Umbilical cord (tissue), 2 donors: Measurements from ENCODE around the gene MND1. TPM values are rescaled to one million over a fixed set of nuclear protein-coding genes. Genes with fewer than 3 reads are reported as not detected.

Experiments
- DNase-seq: peaks from one replicate; pipeline ENCODE4 v3.0.0-alpha.2; 2015; ENCODE audit warnings: low spot score
- total RNA-seq: library from RNA; depleted of rRNA; stranded (reverse); fragments of >200 nt; gene quantifications from one replicate; pipeline ENCODE4 v1.2.3, GENCODE V29; 2014; ENCODE audit warnings: low replicate concordance; ENCODE audit not compliant: insufficient read depth

Gene MND1
- 5.8 TPM for total RNA-seq

- peak; percentile 85 for DNase-seq
Observed at GRCh38 chr4:153344131-153345011, at the start of gene MND1. Gene MND1, plus strand, starts transcription at chr4:153344688. Its CDS starts 50 bp downstream, at chr4:153344738.

GRCh38 chr4:153295131-153295755, 49.2 kb upstream of the MND1 start:
- DNase-seq: no peak

- peak; percentile 90 for DNase-seq
Observed at GRCh38 chr4:153296040-153296823, 48.3 kb upstream of the MND1 start.

- peak; percentile 52 for DNase-seq
Observed at GRCh38 chr4:153297116-153297515, 47.4 kb upstream of the MND1 start.

- DNase-seq: no peak
Observed at GRCh38 chr4:153310793-153311192, 33.7 kb upstream of the MND1 start.

GRCh38 chr4:153314915-153315314, 29.6 kb upstream of the MND1 start:
- DNase-seq: no peak

GRCh38 chr4:153318696-153319320, 25.7 kb upstream of the MND1 start:
- peak; percentile 55 for DNase-seq

- no peak for DNase-seq
Observed at GRCh38 chr4:153322791-153323190, 21.7 kb upstream of the MND1 start.

- no peak for DNase-seq
Observed at GRCh38 chr4:153324046-153324445, 20.4 kb upstream of the MND1 start.

- DNase-seq: no peak
Observed at GRCh38 chr4:153325558-153325957, 18.9 kb upstream of the MND1 start.

GRCh38 chr4:153326513-153326912, 18.0 kb upstream of the MND1 start:
- no peak for DNase-seq

- DNase-seq: no peak
Observed at GRCh38 chr4:153327247-153327646, 17.2 kb upstream of the MND1 start.

GRCh38 chr4:153332936-153333335, 11.6 kb upstream of the MND1 start:
- no peak for DNase-seq

GRCh38 chr4:153333874-153334273, 10.6 kb upstream of the MND1 start:
- DNase-seq: no peak

GRCh38 chr4:153335665-153336064, 8.8 kb upstream of the MND1 start:
- DNase-seq: no peak

GRCh38 chr4:153337686-153338085, 6.8 kb upstream of the MND1 start:
- DNase-seq: no peak

GRCh38 chr4:153341575-153342090, 2.9 kb upstream of the MND1 start:
- no peak for DNase-seq

GRCh38 chr4:153342751-153343552, 1.5 kb upstream of the MND1 start:
- no peak for DNase-seq

GRCh38 chr4:153345012-153345981, 809 bp downstream of the MND1 start:
- DNase-seq: peak; percentile 61
